Upper lobe of left lung (tissue), 6 donors: Measurements from ENCODE around the gene RTEL1. TPM values are rescaled to one million over a fixed set of nuclear protein-coding genes. Genes with fewer than 3 reads are reported as not detected.

Experiments
- ATAC-seq, 2 donors: fragments of 200-7000 bp; cut with Tn5 transposase; one replicate each; pipeline ENCODE4 v1.9.1; 2022; ENCODE audit warnings: mild to moderate bottlenecking in 2 of 2, moderate library complexity in 2 of 2; ENCODE audit not compliant: low FRiP score in 2 of 2
- DNase-seq, 2 donors: peaks; one replicate each; pipeline ENCODE4 v3.0.0-alpha.2; 2019 to 2020
- H3K27ac ChIP-seq, 4 donors: fragments of 200-600 bp; sonication (generic); one replicate each; pipeline ENCODE4 v1.5.1; 2016 to 2019
- H3K27me3 ChIP-seq, 4 donors: fragments of 200-600 bp; sonication (generic); one replicate each; pipeline ENCODE4 v1.5.1; 2017 to 2019
- H3K36me3 ChIP-seq, 4 donors: fragments of 200-600 bp; sonication (generic); one replicate each; pipeline ENCODE4 v1.5.1; 2016 to 2019
- H3K4me1 ChIP-seq, 4 donors: fragments of 200-600 bp; sonication (generic); one replicate each; pipeline ENCODE4 v1.5.1; 2018 to 2019
- H3K4me3 ChIP-seq, 4 donors: fragments of 200-600 bp; sonication (generic); one replicate each; pipeline ENCODE4 v1.5.1; 2017 to 2019; ENCODE audit warnings: mild to moderate bottlenecking in 2 of 4, moderate library complexity in 1 of 4
- H3K9me3 ChIP-seq, 4 donors: fragments of 200-600 bp; sonication (generic); one replicate each; pipeline ENCODE4 v1.5.1; 2018 to 2019
- EP300 ChIP-seq, 4 donors: sonication (generic); formaldehyde crosslinking; IDR thresholded peaks; one replicate each; pipeline ENCODE4 v1.5.1; 2017; ENCODE audit warnings: antibody characterized with exemption in 4 of 4, control low read depth in 2 of 4
- POLR2A ChIP-seq, 4 donors: fragments of 450-650 bp; IDR thresholded peaks; one replicate each; pipeline ENCODE4 v1.5.1; 2016 to 2017; ENCODE audit warnings: antibody characterized with exemption in 4 of 4, mild to moderate bottlenecking in 2 of 4
- POLR2AphosphoS5 ChIP-seq, 2 donors: sonication (generic); formaldehyde crosslinking; IDR thresholded peaks; one replicate each; pipeline ENCODE4 v1.5.1; 2017; ENCODE audit warnings: antibody characterized with exemption in 2 of 2
- WGBS, 2 donors: methylation state at CpG; one replicate each; pipeline ENCODE4 v1.1.5; 2017 to 2018; 5-methylcytosine and 5-hydroxymethylcytosine counted together
- total RNA-seq, 6 donors: library from RNA; depleted of rRNA in 4 of 6; stranded (reverse); fragments of >200 nt in 4 of 6; gene quantifications; one replicate each; pipeline versions ENCODE4 v1.1.0 to v1.2.1, GENCODE V29; 2016 to 2021
- TF ChIP-seq, protein P1 (sequence below), 6 experiments: fragments of 450-650 bp in 4 of 6; fragments of 200-600 bp in 2 of 6; sonication (generic) in 2 of 6; IDR thresholded peaks; one replicate each; pipeline ENCODE4 v1.5.1; 2016 to 2019; ENCODE audit warnings: antibody characterized with exemption in 6 of 6
- donor health status: DM: no; HTN: no; CAD: no; lungs with moderate emphysema.
- donor health status: DM: no; HTN: yes; CAD: no; lungs with severe emphysema.

Gene RTEL1
- total RNA-seq, 6 donors from 2014 or later, result 8.6 to 73.3 (median 32.5) TPM

DNA sequence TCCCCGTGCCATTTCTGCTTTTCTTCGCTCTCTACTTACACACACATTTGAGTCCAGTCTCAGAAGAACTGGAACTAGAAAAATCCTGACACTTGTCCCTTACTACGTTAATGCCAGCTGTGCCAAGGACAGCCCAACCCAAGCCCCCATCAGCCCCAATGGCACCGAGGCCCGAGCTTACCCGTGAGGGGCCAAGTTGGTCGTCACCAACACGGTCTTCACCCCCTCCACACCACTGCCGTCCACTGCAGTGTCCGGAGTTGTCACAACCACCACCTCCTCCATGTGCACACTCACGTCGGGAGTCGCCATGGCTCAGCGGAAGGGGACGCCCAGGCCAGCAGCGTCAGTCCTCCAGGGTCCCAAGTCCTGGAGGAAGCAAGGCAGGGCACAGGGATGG is 39.0 kb upstream of the RTEL1 start:
- ATAC-seq (no peak), DNase-seq (no peak)
- Histone ChIP-seq H3K36me3 (peaks cover 0 to 57% (median 30%) of the 10 kb centered on the region in 4 donors), H3K4me1 (peaks cover 0 to 16% (median 6%) of the 10 kb centered on the region in 4 donors), H3K4me3 (no peak overlapping the region), H3K9me3 (no peaks in the 10 kb centered on the region), H3K27ac (no peak overlapping the region), H3K27me3 (no peaks in the 10 kb centered on the region)
- 91 to 94% methylated on average over 16 of the region's 16 CpGs for WGBS, 2 donors
- TF ChIP-seq, protein P1, sequence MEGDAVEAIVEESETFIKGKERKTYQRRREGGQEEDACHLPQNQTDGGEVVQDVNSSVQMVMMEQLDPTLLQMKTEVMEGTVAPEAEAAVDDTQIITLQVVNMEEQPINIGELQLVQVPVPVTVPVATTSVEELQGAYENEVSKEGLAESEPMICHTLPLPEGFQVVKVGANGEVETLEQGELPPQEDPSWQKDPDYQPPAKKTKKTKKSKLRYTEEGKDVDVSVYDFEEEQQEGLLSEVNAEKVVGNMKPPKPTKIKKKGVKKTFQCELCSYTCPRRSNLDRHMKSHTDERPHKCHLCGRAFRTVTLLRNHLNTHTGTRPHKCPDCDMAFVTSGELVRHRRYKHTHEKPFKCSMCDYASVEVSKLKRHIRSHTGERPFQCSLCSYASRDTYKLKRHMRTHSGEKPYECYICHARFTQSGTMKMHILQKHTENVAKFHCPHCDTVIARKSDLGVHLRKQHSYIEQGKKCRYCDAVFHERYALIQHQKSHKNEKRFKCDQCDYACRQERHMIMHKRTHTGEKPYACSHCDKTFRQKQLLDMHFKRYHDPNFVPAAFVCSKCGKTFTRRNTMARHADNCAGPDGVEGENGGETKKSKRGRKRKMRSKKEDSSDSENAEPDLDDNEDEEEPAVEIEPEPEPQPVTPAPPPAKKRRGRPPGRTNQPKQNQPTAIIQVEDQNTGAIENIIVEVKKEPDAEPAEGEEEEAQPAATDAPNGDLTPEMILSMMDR (IDR thresholded peaks at IDR 0.05), result no peak
- no peak for TF ChIP-seq POLR2AphosphoS5 (IDR thresholded peaks at IDR 0.05)
- TF ChIP-seq POLR2A (IDR thresholded peaks at IDR 0.05), result no peak
- TF ChIP-seq EP300 (IDR thresholded peaks at IDR 0.05), result no peak

DNA sequence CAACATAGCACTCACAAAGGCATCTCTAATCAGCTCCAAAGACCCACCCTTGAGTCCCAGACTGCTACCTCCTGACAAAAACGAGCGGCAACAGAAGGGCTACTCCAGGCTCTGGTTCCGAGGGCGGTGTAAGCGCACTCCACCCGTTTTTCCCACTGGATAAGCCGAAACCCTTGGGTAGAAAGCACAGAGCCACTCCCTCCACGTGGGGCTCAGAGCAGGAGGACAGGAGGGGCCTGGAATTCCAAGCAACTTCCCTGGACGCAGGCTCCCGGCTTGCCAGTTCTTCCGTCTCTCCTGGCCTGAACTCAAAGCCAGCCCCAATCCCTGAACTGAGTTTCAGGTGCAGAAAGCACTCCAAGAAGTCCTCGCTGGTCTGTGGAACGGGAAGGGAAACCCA is 38.6 kb upstream of the RTEL1 start:
- TF ChIP-seq POLR2AphosphoS5 (IDR thresholded peaks at IDR 0.05) (no peak), POLR2A (IDR thresholded peaks at IDR 0.05) (no peak), EP300 (IDR thresholded peaks at IDR 0.05) (no peak)
- TF ChIP-seq, protein P1 (IDR thresholded peaks at IDR 0.05), result no peak
- WGBS, 2 donors, result 79 to 81% methylated on average over 12 to 13 of the region's 13 CpGs
- peaks cover 0 to 57% (median 30%) of the 10 kb centered on the region in 4 donors for H3K36me3 ChIP-seq

DNA sequence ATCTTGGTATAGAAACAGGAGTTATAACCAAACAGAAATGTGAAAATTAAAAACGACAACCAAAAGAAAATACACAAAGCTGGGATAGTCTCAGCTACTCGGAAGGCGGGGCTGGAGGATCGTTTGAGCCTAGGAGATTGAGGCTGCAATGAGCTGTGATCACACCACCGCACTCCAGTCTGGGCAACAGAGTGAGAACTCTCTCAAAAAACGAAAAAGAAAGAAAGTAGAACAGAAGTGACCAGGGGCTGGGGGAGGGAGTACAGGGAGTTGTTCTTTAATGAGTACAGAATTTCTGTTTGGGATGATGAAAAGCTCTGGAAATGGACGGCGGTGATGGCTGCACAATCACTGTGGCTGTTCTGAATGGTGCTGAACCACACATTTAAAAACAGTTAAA is 37.1 kb upstream of the RTEL1 start:
- WGBS, 2 donors, result 68 to 71% methylated on average over 8 of the region's 8 CpGs
- TF ChIP-seq, protein P1 (IDR thresholded peaks at IDR 0.05), result no peak
- Histone ChIP-seq H3K27ac (peak overlapping the region in 1 of 4 donors; percentile 3), H3K4me3 (no peak overlapping the region), H3K27me3 (no peaks in the 10 kb centered on the region), H3K4me1 (peaks cover 5 to 30% (median 13%) of the 10 kb centered on the region in 4 donors), H3K9me3 (no peaks in the 10 kb centered on the region), H3K36me3 (peaks cover 0 to 43% (median 25%) of the 10 kb centered on the region in 4 donors)
- DNase-seq (no peak), ATAC-seq (no peak)

More for the DNA sequence above, 38.6 kb upstream of the RTEL1 start:
- H3K27me3 ChIP-seq, result no peaks in the 10 kb centered on the region
- H3K9me3 ChIP-seq, result no peaks in the 10 kb centered on the region
- peaks cover 0 to 16% (median 6%) of the 10 kb centered on the region in 4 donors for H3K4me1 ChIP-seq
- no peak overlapping the region for H3K27ac ChIP-seq
- no peak for ATAC-seq
- no peak overlapping the region for H3K4me3 ChIP-seq
- DNase-seq, result no peak

DNA sequence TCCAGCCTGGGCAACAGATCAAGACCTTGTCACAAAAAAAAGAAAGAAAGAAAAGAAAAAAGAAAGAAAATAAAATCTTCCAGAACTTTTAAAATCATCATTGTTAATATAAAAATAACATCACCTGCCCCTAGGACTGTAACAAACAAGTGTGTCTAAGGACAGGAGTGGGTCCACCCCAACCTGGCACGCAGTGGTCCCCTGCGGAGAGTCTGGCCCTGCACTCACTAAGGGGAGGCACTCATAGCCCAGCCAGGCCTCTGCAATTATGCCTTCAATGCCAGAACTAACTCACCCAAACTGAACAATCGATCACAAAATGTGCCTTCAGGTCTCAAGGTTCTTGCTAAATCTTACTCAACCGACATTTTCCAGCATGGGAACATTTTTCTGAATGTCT is 36.0 kb upstream of the RTEL1 start:
- H3K4me1 ChIP-seq, result peaks cover 5 to 33% (median 13%) of the 10 kb centered on the region in 4 donors
- 94 to 95% methylated on average over 4 of the region's 4 CpGs for WGBS, 2 donors
- H3K9me3 ChIP-seq, result no peaks in the 10 kb centered on the region
- no peaks in the 10 kb centered on the region for H3K27me3 ChIP-seq
- no peak overlapping the region for H3K4me3 ChIP-seq
- peaks cover 0 to 32% (median 15%) of the 10 kb centered on the region in 4 donors for H3K36me3 ChIP-seq
- ATAC-seq, result no peak
- DNase-seq, result no peak
- no peak overlapping the region for H3K27ac ChIP-seq
- TF ChIP-seq POLR2AphosphoS5 (IDR thresholded peaks at IDR 0.05) (no peak), EP300 (IDR thresholded peaks at IDR 0.05) (no peak), POLR2A (IDR thresholded peaks at IDR 0.05) (no peak)
- TF ChIP-seq, protein P1 (IDR thresholded peaks at IDR 0.05), result no peak

DNA sequence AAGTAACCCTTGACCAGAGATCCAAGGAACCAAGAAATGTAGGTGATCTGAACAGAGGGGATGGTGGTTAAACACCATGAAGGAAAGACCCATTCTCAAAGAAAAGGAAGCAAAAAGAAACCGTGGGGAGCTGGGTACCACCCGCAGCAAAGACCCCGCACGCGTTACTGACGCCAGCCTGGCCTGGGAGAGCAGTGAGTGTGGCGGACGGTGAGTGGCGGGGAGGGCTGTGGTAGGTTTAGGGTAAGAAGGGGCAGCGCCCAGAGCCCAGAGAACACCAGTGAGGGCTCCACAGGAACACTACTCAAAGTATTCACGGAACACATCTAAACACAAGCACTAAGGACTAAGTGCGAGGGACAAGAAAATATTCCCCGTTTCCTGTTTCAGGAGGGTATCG is 35.4 kb upstream of the RTEL1 start:
- no peak for DNase-seq
- Histone ChIP-seq H3K9me3 (no peaks in the 10 kb centered on the region), H3K4me3 (no peak overlapping the region), H3K4me1 (peaks cover 5 to 38% (median 13%) of the 10 kb centered on the region in 4 donors), H3K36me3 (peaks cover 0 to 26% (median 10%) of the 10 kb centered on the region in 4 donors), H3K27ac (no peak overlapping the region), H3K27me3 (no peaks in the 10 kb centered on the region)
- no peak for TF ChIP-seq POLR2AphosphoS5 (IDR thresholded peaks at IDR 0.05)
- no peak for TF ChIP-seq EP300 (IDR thresholded peaks at IDR 0.05)
- TF ChIP-seq POLR2A (IDR thresholded peaks at IDR 0.05), result no peak
- TF ChIP-seq, protein P1 (IDR thresholded peaks at IDR 0.05), result no peak
- ATAC-seq, result no peak
- WGBS, 2 donors, result 92 to 96% methylated on average over 14 of the region's 14 CpGs
